GM23338 (cell line): ENCODE data around the gene CCNI2. TPM values are rescaled to one million over a fixed set of nuclear protein-coding genes. Genes with fewer than 3 reads are reported as not detected.

Source experiments
- ATAC-seq: fragments of 200-7000 bp; cut with Tn5 transposase; 3 replicates; pipeline ENCODE4 v1.9.1; 2020
- DNase-seq: peaks from one replicate; pipeline ENCODE4 v3.0.0-alpha.2; 2015; ENCODE audit warnings: low spot score
- H2AFZ ChIP-seq: fragments of 200-600 bp; sonication (generic); 2 replicates; pipeline ENCODE4 v1.8.0; 2016; ENCODE audit warnings: antibody characterized with exemption, mild to moderate bottlenecking, moderate library complexity
- H3F3A ChIP-seq: fragments of 200-600 bp; sonication (generic); replicated peaks from 2 replicates; pipeline ENCODE4 v1.8.0; 2017; ENCODE audit warnings: antibody characterized with exemption, mixed run types, low read depth
- H3K27ac ChIP-seq: fragments of 200-600 bp; sonication (generic); 2 replicates; pipeline ENCODE4 v1.6.1; 2016; ENCODE audit warnings: low read depth
- H3K27me3 ChIP-seq: fragments of 200-600 bp; sonication (generic); 2 replicates; pipeline ENCODE4 v1.8.0; 2016; ENCODE audit warnings: mild to moderate bottlenecking, mixed run types, moderate library complexity; ENCODE audit not compliant: insufficient read depth
- H3K36me3 ChIP-seq: fragments of 200-600 bp; sonication (generic); 2 replicates; pipeline ENCODE4 v1.8.0; 2016; ENCODE audit warnings: mild to moderate bottlenecking; ENCODE audit not compliant: insufficient read depth
- H3K4me1 ChIP-seq: fragments of 200-600 bp; sonication (generic); 2 replicates; pipeline ENCODE4 v1.8.0; 2016; ENCODE audit warnings: mild to moderate bottlenecking, moderate library complexity; ENCODE audit not compliant: insufficient read depth
- H3K4me2 ChIP-seq: fragments of 200-600 bp; sonication (generic); 2 replicates; pipeline ENCODE4 v1.7.1; 2017; ENCODE audit warnings: mixed run types
- H3K4me3 ChIP-seq: fragments of 200-600 bp; sonication (generic); 2 replicates; pipeline ENCODE4 v1.6.1; 2016; ENCODE audit warnings: mixed run types
- H3K79me2 ChIP-seq: fragments of 200-600 bp; sonication (generic); replicated peaks from 2 replicates; pipeline ENCODE4 v1.8.0; 2017; ENCODE audit warnings: mild to moderate bottlenecking; ENCODE audit not compliant: insufficient read depth
- H3K9me2 ChIP-seq: fragments of 200-600 bp; sonication (generic); 2 replicates; pipeline ENCODE4 v1.8.0; 2017; ENCODE audit not compliant: insufficient read depth
- H4K20me1 ChIP-seq: fragments of 200-600 bp; sonication (generic); replicated peaks from 2 replicates; pipeline ENCODE4 v1.8.0; 2017; ENCODE audit warnings: mild to moderate bottlenecking; ENCODE audit not compliant: insufficient read depth
- H3K27ac Mint-ChIP-seq: 2 replicates; pipeline ENCODE4 v1.8.0; 2020; ENCODE audit warnings: inconsistent platforms, mild to moderate bottlenecking, moderate library complexity, mixed read lengths
- H3K27me3 Mint-ChIP-seq: 3 replicates; pipeline ENCODE4 v1.8.0; 2022; ENCODE audit warnings: low read depth, mild to moderate bottlenecking, moderate library complexity, mixed read lengths, inconsistent platforms; ENCODE audit not compliant: insufficient read depth, poor library complexity
- H3K36me3 Mint-ChIP-seq: 3 replicates; pipeline ENCODE4 v1.8.0; 2021; ENCODE audit warnings: low read depth, mild to moderate bottlenecking, inconsistent platforms, moderate library complexity, mixed read lengths
- H3K4me1 Mint-ChIP-seq: 3 replicates; pipeline ENCODE4 v1.8.0; 2020; ENCODE audit warnings: mild to moderate bottlenecking, inconsistent platforms, mixed read lengths
- H3K4me3 Mint-ChIP-seq: 3 replicates; pipeline ENCODE4 v1.8.0; 2021; ENCODE audit warnings: moderate library complexity, mild to moderate bottlenecking, inconsistent platforms, mixed read lengths
- H3K9me3 Mint-ChIP-seq: 3 replicates; pipeline ENCODE4 v1.8.0; 2020; ENCODE audit warnings: moderate library complexity, mild to moderate bottlenecking, inconsistent platforms, mixed read lengths
- ETS1 ChIP-seq: IDR thresholded peaks from 2 replicates; pipeline ENCODE4 v1.6.1; 2016; ENCODE audit warnings: antibody characterized with exemption
- REST ChIP-seq: IDR thresholded peaks from one replicate; pipeline ENCODE4 v1.6.1; 2018; ENCODE audit warnings: antibody characterized with exemption; ENCODE audit not compliant: unreplicated experiment
- STAT1 ChIP-seq: IDR thresholded peaks from one replicate; pipeline ENCODE4 v1.6.1; 2016; ENCODE audit warnings: antibody characterized with exemption; ENCODE audit not compliant: unreplicated experiment
- ZNF114 ChIP-seq: fragments of 250-450 bp; sonication (Bioruptor Pico); IDR thresholded peaks from 2 replicates; pipeline ENCODE4 v1.5.0; 2020; ENCODE audit warnings: mild to moderate bottlenecking, moderate library complexity
- ZNF331 ChIP-seq: fragments of 250-450 bp; sonication (Bioruptor Pico); IDR thresholded peaks from 2 replicates; pipeline ENCODE4 v1.5.0; 2020; ENCODE audit warnings: low read depth, mild to moderate bottlenecking, moderate library complexity
- polyA plus RNA-seq: library from polyadenylated mRNA; unstranded; fragments of >200 nt; fragmentation: Nextera tagmentation; extraction: Ambion mirVana; gene quantifications from 2 replicates; pipeline ENCODE4 v1.2.1, GENCODE V29; 2016
- total RNA-seq: library from RNA; depleted of rRNA; stranded (reverse); fragments of >200 nt; shearing (Covaris generic); gene quantifications from 2 replicates; pipeline ENCODE4 v1.2.3, GENCODE V29; 2014
- TF ChIP-seq, protein P1 (sequence below): fragments of 250-450 bp; sonication (Bioruptor Pico); IDR thresholded peaks from 2 replicates; pipeline ENCODE4 v1.5.0; 2020; ENCODE audit warnings: mild to moderate bottlenecking, moderate library complexity

The CCNI2 gene
- total and polyA plus RNA-seq, 2 experiments from 2014 or later: 0.55 to 2.5 TPM

DNA sequence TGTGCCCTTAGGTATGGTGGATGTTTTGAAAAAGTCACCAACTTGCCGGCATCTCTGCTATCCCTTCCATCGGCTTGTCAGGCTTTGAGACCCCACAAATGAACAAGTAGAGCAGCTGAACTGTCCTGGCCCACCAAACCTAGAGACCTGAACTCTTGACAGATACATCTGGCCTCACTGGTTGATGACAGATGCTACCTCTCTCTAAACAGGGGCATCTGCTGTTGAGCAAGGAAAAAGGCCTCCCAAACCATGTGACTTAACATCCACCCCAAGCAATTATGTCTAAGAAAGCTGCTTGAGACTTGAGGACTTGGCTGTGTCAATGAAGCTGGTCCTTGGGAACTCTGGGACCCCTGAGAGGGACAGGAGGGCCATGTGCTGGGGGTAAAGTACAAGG lies 2.3 kb downstream of the CCNI2 start:
- H3K36me3 Mint-ChIP-seq: no peaks in the 10 kb centered on the region

More for the DNA sequence above, 2.3 kb downstream of the CCNI2 start:
- Mint-ChIP-seq H3K4me3 (no peak overlapping the region), H3K4me1 (peaks cover 11% of the 10 kb centered on the region; the same call in 2 of the 3 replicates), H3K9me3 (no peaks in the 10 kb centered on the region), H3K27me3 (peaks cover 33% of the 10 kb centered on the region), H3K27ac (no peak overlapping the region)
- H3K27ac ChIP-seq: no peak overlapping the region
- H3K4me3 ChIP-seq: no peak overlapping the region
- no peaks in the 10 kb centered on the region for H4K20me1 ChIP-seq
- DNase-seq (no peak), ATAC-seq (no peak)
- no peaks in the 10 kb centered on the region for H3K79me2 ChIP-seq
- no peaks in the 10 kb centered on the region for H3F3A ChIP-seq
- TF ChIP-seq ETS1 (no peak), REST (no peak), STAT1 (no peak), ZNF114 (CRISPR knock-in tag) (no peak), ZNF331 (CRISPR knock-in tag) (no peak)
- TF ChIP-seq, protein P1, sequence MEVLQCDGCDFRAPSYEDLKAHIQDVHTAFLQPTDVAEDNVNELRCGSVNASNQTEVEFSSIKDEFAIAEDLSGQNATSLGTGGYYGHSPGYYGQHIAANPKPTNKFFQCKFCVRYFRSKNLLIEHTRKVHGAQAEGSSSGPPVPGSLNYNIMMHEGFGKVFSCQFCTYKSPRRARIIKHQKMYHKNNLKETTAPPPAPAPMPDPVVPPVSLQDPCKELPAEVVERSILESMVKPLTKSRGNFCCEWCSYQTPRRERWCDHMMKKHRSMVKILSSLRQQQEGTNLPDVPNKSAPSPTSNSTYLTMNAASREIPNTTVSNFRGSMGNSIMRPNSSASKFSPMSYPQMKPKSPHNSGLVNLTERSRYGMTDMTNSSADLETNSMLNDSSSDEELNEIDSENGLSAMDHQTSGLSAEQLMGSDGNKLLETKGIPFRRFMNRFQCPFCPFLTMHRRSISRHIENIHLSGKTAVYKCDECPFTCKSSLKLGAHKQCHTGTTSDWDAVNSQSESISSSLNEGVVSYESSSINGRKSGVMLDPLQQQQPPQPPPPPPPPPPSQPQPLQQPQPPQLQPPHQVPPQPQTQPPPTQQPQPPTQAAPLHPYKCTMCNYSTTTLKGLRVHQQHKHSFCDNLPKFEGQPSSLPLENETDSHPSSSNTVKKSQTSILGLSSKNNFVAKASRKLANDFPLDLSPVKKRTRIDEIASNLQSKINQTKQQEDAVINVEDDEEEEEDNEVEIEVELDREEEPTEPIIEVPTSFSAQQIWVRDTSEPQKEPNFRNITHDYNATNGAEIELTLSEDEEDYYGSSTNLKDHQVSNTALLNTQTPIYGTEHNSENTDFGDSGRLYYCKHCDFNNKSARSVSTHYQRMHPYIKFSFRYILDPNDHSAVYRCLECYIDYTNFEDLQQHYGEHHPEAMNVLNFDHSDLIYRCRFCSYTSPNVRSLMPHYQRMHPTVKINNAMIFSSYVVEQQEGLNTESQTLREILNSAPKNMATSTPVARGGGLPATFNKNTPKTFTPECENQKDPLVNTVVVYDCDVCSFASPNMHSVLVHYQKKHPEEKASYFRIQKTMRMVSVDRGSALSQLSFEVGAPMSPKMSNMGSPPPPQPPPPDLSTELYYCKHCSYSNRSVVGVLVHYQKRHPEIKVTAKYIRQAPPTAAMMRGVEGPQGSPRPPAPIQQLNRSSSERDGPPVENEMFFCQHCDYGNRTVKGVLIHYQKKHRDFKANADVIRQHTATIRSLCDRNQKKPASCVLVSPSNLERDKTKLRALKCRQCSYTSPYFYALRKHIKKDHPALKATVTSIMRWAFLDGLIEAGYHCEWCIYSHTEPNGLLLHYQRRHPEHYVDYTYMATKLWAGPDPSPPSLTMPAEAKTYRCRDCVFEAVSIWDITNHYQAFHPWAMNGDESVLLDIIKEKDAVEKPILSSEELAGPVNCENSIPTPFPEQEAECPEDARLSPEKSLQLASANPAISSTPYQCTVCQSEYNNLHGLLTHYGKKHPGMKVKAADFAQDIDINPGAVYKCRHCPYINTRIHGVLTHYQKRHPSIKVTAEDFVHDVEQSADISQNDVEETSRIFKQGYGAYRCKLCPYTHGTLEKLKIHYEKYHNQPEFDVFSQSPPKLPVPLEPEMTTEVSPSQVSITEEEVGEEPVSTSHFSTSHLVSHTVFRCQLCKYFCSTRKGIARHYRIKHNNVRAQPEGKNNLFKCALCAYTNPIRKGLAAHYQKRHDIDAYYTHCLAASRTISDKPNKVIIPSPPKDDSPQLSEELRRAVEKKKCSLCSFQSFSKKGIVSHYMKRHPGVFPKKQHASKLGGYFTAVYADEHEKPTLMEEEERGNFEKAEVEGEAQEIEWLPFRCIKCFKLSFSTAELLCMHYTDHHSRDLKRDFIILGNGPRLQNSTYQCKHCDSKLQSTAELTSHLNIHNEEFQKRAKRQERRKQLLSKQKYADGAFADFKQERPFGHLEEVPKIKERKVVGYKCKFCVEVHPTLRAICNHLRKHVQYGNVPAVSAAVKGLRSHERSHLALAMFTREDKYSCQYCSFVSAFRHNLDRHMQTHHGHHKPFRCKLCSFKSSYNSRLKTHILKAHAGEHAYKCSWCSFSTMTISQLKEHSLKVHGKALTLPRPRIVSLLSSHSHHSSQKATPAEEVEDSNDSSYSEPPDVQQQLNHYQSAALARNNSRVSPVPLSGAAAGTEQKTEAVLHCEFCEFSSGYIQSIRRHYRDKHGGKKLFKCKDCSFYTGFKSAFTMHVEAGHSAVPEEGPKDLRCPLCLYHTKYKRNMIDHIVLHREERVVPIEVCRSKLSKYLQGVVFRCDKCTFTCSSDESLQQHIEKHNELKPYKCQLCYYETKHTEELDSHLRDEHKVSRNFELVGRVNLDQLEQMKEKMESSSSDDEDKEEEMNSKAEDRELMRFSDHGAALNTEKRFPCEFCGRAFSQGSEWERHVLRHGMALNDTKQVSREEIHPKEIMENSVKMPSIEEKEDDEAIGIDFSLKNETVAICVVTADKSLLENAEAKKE: no peak
- no peaks in the 10 kb centered on the region for H3K9me2 ChIP-seq
- H3K4me2 ChIP-seq: no peak overlapping the region
- no peak overlapping the region for H2AFZ ChIP-seq
- H3K4me1 ChIP-seq: peaks cover under 1% of the 10 kb centered on the region; the same call in 1 of the 2 replicates
- H3K36me3 ChIP-seq: no peaks in the 10 kb centered on the region
- peaks cover 56% of the 10 kb centered on the region for H3K27me3 ChIP-seq
